ENCODE results near the gene OR1L6.

OR1L6 gene

DNA sequence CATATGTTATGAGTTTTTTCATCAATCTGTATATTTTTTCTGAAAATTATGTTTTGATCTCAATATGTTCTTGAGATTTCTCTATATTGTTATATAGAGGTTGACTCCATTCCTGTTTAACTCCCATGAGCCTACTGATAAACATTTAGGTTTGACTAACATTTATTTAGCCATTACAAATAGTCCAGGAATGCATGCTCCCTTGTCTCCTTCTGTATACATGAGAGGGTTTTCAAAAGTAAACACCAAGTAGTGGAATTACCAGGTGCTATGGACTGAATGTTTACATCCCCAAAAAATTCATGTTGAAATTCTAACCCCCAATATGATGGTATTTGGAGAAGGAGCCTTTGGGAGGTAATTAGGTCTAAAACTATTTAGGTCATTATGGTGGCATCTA, 43.2 kb downstream of the OR1L6 start:
- Histone ChIP-seq H3K27ac (ENCODE audit: low read length) (no peak overlapping the region), H3K9me3 (ENCODE audit: control insufficient read depth in 1 of 2, low read length in 2 of 2) (no peaks in the 10 kb centered on the region)

DNA sequence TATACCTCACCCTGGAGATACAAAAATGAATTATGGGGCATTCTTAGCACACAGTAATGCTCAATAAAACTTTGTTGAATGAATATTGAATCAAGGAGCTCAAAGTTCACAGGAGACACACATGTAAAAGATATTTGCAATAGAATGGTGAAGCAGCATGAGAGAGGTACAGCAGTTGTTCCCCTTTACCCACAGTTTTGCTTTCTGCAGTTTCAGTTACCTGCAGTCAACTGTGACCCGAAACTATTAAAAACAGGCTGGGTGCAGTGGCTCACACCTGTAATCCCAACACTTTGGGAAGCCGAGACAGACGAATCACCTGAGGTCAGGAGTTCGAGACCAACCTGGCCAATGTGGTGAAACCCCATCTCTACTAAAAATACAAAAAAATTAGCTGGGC, 44.2 kb downstream of the OR1L6 start:
- Histone ChIP-seq H3K27ac (ENCODE audit: low read length) (no peak overlapping the region), H3K4me1 (ENCODE audit: control insufficient read depth in 1 of 2, insufficient read depth in 2 of 2, low read length in 2 of 2) (no peaks in the 10 kb centered on the region), H3K27me3 (ENCODE audit: low read depth, low read length) (no peaks in the 10 kb centered on the region), H3K36me3 (ENCODE audit: control insufficient read depth in 1 of 2, insufficient read depth in 2 of 2, low read length in 2 of 2) (no peaks in the 10 kb centered on the region), H3K9me3 (ENCODE audit: control insufficient read depth in 1 of 2, low read length in 2 of 2) (no peaks in the 10 kb centered on the region), H3K4me3 (ENCODE audit: low read depth in 1 of 2, low read length in 2 of 2) (no peak overlapping the region)

More for the DNA sequence above, 43.2 kb downstream of the OR1L6 start:
- H3K4me1 ChIP-seq (ENCODE audit: control insufficient read depth in 1 of 2, insufficient read depth in 2 of 2, low read length in 2 of 2): no peaks in the 10 kb centered on the region
- H3K4me3 ChIP-seq (ENCODE audit: low read depth in 1 of 2, low read length in 2 of 2): no peak overlapping the region
- no peaks in the 10 kb centered on the region for H3K27me3 ChIP-seq (ENCODE audit: low read depth, low read length)
- no peaks in the 10 kb centered on the region for H3K36me3 ChIP-seq (ENCODE audit: control insufficient read depth in 1 of 2, insufficient read depth in 2 of 2, low read length in 2 of 2)

DNA sequence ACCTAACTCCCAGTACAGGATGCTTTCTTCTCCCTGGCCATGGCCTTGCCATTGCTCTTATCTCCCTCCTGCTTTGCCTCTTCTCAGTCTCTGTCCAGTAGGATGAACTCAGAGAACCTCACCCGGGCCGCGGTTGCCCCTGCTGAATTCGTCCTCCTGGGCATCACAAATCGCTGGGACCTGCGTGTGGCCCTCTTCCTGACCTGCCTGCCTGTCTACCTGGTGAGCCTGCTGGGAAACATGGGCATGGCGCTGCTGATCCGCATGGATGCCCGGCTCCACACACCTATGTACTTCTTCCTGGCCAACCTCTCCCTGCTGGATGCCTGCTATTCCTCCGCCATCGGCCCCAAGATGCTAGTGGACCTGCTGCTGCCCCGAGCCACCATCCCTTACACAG, 46.7 kb downstream of the OR1L6 start, which contains the start of gene OR5C1:
Gene OR5C1, plus strand, starts transcription at position 103 of the 400 bp plus-strand sequence. Its CDS starts 0 bp downstream, at position 103.
- Histone ChIP-seq H3K4me3 (ENCODE audit: low read depth in 1 of 2, low read length in 2 of 2) (no peak within 1 kb of the TSS), H3K4me1 (ENCODE audit: control insufficient read depth in 1 of 2, insufficient read depth in 2 of 2, low read length in 2 of 2) (no peaks in the 10 kb centered on the region), H3K9me3 (ENCODE audit: control insufficient read depth in 1 of 2, low read length in 2 of 2) (no peaks in the 10 kb centered on the region), H3K36me3 (ENCODE audit: control insufficient read depth in 1 of 2, insufficient read depth in 2 of 2, low read length in 2 of 2) (no peaks in the 10 kb centered on the region), H3K27me3 (ENCODE audit: low read depth, low read length) (no peaks in the 10 kb centered on the region), H3K27ac (ENCODE audit: low read length) (no peak within 1 kb of the TSS)

DNA sequence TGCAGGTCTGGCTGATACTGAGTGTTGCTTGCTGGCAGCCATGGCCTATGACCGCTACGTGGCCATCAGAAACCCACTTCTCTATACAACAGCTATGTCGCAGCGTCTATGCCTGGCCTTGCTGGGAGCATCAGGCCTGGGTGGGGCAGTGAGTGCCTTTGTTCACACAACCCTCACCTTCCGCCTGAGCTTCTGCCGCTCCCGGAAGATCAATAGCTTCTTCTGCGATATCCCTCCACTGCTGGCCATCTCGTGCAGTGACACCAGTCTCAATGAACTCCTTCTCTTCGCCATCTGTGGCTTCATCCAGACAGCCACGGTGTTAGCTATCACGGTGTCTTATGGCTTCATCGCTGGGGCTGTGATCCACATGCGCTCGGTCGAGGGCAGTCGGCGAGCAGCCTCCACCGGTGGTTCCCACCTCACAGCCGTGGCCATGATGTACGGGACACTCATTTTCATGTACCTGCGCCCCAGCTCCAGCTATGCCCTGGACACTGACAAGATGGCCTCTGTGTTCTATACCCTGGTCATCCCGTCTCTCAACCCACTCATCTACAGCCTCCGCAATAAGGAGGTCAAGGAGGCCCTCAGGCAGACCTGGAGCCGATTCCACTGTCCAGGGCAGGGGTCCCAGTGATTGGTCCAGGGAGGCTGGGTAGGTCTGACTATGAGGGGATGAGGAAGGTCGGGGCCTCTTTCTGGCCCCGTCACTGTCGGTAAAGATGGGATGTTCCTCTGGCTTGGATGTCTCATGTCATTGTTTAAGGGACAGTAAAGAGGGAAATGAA, 47.3 kb downstream of the OR1L6 start:
- H3K9me3 ChIP-seq (ENCODE audit: control insufficient read depth in 1 of 2, low read length in 2 of 2): no peaks in the 10 kb centered on the region
- no peaks in the 10 kb centered on the region for H3K4me1 ChIP-seq (ENCODE audit: control insufficient read depth in 1 of 2, insufficient read depth in 2 of 2, low read length in 2 of 2)

DNA sequence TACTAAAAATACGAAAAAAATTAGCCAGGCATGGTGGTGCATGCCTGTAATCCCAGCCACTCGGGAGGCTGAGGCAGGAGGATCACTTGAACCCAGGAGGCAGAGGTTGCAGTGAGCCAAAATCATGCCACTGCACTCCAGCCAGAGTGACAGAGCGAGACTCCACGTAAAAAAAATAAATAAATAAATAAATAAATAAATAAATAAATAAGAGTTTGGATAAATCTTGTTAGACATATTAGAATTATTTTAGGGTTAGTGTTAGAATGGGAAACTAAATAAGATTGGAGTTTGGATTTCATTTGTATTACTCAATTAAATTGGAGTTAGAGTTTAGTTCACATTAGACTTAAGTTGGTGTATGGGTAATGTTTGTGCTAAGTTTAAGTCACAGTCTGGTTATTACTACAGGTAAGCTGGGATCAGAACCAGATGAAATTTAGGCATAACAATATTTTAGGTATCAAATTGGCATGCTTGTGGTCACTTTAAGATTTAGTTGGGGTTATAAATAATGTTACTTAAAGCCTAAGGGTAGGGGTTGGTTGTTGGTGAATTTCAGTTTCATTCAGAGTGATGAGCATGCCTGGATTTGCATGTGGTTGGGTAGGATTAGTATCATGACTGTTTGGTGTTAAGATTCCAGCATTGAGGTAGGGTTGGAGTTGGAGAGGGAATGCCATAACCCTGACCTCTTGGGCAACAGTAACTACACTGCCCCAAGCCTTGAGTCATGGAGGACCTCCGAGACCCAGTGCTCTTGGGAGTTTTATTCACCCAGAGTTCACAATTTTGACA, 50.0 kb downstream of the OR1L6 start:
- no peak overlapping the region for H3K27ac ChIP-seq (ENCODE audit: low read length)
- no peaks in the 10 kb centered on the region for H3K27me3 ChIP-seq (ENCODE audit: low read depth, low read length)
- H3K36me3 ChIP-seq (ENCODE audit: control insufficient read depth in 1 of 2, insufficient read depth in 2 of 2, low read length in 2 of 2): no peaks in the 10 kb centered on the region
- H3K4me3 ChIP-seq (ENCODE audit: low read depth in 1 of 2, low read length in 2 of 2): no peak overlapping the region
- H3K4me1 ChIP-seq (ENCODE audit: control insufficient read depth in 1 of 2, insufficient read depth in 2 of 2, low read length in 2 of 2): no peaks in the 10 kb centered on the region
- no peaks in the 10 kb centered on the region for H3K9me3 ChIP-seq (ENCODE audit: control insufficient read depth in 1 of 2, low read length in 2 of 2)

More for the DNA sequence above, 47.3 kb downstream of the OR1L6 start:
- no peak overlapping the region for H3K27ac ChIP-seq (ENCODE audit: low read length)
- no peaks in the 10 kb centered on the region for H3K27me3 ChIP-seq (ENCODE audit: low read depth, low read length)
- no peaks in the 10 kb centered on the region for H3K36me3 ChIP-seq (ENCODE audit: control insufficient read depth in 1 of 2, insufficient read depth in 2 of 2, low read length in 2 of 2)
- H3K4me3 ChIP-seq (ENCODE audit: low read depth in 1 of 2, low read length in 2 of 2): no peak overlapping the region

DNA sequence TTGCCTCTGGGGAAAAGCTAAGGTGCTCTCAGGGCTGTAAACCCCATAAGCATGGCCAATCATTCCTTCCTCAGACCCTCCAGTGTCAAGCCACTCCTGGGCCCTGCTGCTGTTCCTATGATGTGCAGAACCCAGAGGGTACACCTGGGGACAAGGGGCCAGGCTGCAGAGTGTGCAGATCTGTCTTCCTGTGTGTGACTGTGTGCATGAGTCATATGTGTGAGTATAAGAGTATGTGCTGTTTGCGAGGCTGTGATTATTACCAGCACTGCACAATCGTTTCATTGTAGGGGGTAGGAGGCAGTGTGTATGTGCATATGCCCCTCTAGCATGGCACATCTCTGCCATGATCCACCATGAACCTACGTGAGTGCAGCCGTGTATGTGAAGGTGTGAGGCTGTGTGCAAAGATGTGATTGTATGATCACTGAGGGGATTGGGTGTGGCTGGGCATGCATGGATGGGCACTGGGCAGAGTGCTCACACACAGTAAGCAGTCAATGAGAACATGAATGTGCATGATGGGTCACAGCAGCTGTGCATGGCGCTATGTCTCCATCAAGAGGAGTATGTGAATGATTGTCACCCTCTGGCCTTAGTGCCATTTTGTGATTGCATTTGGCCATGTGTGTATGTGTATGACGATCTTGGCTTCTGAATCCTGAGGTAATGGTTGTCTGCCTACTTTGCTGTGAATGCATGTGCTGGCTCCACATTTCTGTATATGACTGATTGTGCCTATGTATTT, 55.4 kb downstream of the OR1L6 start:
- Histone ChIP-seq H3K27ac (ENCODE audit: low read length) (no peak overlapping the region), H3K4me1 (ENCODE audit: control insufficient read depth in 1 of 2, insufficient read depth in 2 of 2, low read length in 2 of 2) (no peaks in the 10 kb centered on the region), H3K27me3 (ENCODE audit: low read depth, low read length) (no peaks in the 10 kb centered on the region), H3K9me3 (ENCODE audit: control insufficient read depth in 1 of 2, low read length in 2 of 2) (no peaks in the 10 kb centered on the region), H3K36me3 (ENCODE audit: control insufficient read depth in 1 of 2, insufficient read depth in 2 of 2, low read length in 2 of 2) (no peaks in the 10 kb centered on the region), H3K4me3 (ENCODE audit: low read depth in 1 of 2, low read length in 2 of 2) (no peak overlapping the region)
